Suprapubic skin (tissue), 4 donors: Measurements from ENCODE around the gene ZCCHC8. TPM values are rescaled to one million over a fixed set of nuclear protein-coding genes. Genes with fewer than 3 reads are reported as not detected.
"Not testable (repeated sequence)": the region's sequence is repeated elsewhere in the genome, so short reads cannot be mapped to it uniquely, and the experiment has no call there.

Source experiments
- DNase-seq, 2 donors: peaks; one replicate each; pipeline ENCODE4 v3.0.0-alpha.2; 2019; ENCODE audit warnings: low spot score in 2 of 2
- H3K27ac ChIP-seq: fragments of 200-600 bp; sonication (generic); one replicate; pipeline ENCODE4 v1.5.1; 2019
- H3K27me3 ChIP-seq: fragments of 200-600 bp; sonication (generic); one replicate; pipeline ENCODE4 v1.5.1; 2019
- H3K36me3 ChIP-seq: fragments of 200-600 bp; sonication (generic); one replicate; pipeline ENCODE4 v1.5.1; 2019
- H3K4me1 ChIP-seq: fragments of 200-600 bp; sonication (generic); one replicate; pipeline ENCODE4 v1.5.1; 2019
- H3K4me3 ChIP-seq: fragments of 200-600 bp; sonication (generic); one replicate; pipeline ENCODE4 v1.5.1; 2019; ENCODE audit warnings: mild to moderate bottlenecking
- H3K9me3 ChIP-seq: fragments of 200-600 bp; sonication (generic); one replicate; pipeline ENCODE4 v1.5.1; 2019
- CTCF ChIP-seq, 2 donors: fragments of 200-600 bp in 1 of 2; fragments of 450-650 bp in 1 of 2; sonication (generic) in 1 of 2; IDR thresholded peaks; one replicate each; pipeline ENCODE4 v1.5.1; 2016 to 2019; ENCODE audit warnings: antibody characterized with exemption in 2 of 2, mild to moderate bottlenecking in 1 of 2, moderate library complexity in 1 of 2
- EP300 ChIP-seq: sonication (generic); formaldehyde crosslinking; IDR thresholded peaks from one replicate; pipeline ENCODE4 v1.6.1; 2017; ENCODE audit warnings: antibody characterized with exemption
- POLR2A ChIP-seq, 2 donors: fragments of 450-650 bp; IDR thresholded peaks; one replicate each; pipeline ENCODE4 v1.6.1; 2017; ENCODE audit warnings: antibody characterized with exemption in 2 of 2, mild to moderate bottlenecking in 2 of 2, moderate library complexity in 2 of 2
- POLR2AphosphoS5 ChIP-seq, 3 donors: sonication (generic); formaldehyde crosslinking; IDR thresholded peaks; one replicate each; pipeline ENCODE4 v1.6.1; 2017; ENCODE audit warnings: antibody characterized with exemption in 3 of 3
- WGBS: methylation state at CpG from one replicate; pipeline ENCODE4 v1.1.5; 2018; 5-methylcytosine and 5-hydroxymethylcytosine counted together
- total RNA-seq, 4 donors: library from RNA; depleted of rRNA; stranded (reverse); fragments of >200 nt; gene quantifications; one replicate each; pipeline ENCODE4 v1.1.0, GENCODE V29; 2016

ZCCHC8 gene
- total RNA-seq, 4 donors from 2014 or later: 21.5 to 49.7 (median 30.2) TPM

GRCh38 chr12:122503783-122504590, 3.3 kb upstream of the ZCCHC8 start:
- Histone ChIP-seq H3K27me3 (no peaks in the 10 kb centered on the region), H3K9me3 (no peaks in the 10 kb centered on the region), H3K4me3 (no peak overlapping the region), H3K27ac (no peak overlapping the region), H3K36me3 (peaks cover 60% of the 10 kb centered on the region), H3K4me1 (peaks cover 13% of the 10 kb centered on the region)
- DNase-seq: no peak
- TF ChIP-seq POLR2A (IDR thresholded peaks at IDR 0.05): no peak
- TF ChIP-seq CTCF (IDR thresholded peaks at IDR 0.05): no peak
- 78% methylated on average over 6 of the region's 6 CpGs for WGBS

- WGBS: 84% methylated on average over 3 of the region's 3 CpGs
- H3K27me3 ChIP-seq: no peaks in the 10 kb centered on the region
- H3K36me3 ChIP-seq: peaks cover 52% of the 10 kb centered on the region
- TF ChIP-seq POLR2AphosphoS5 (IDR thresholded peaks at IDR 0.05): no peak
- no peak for TF ChIP-seq CTCF (IDR thresholded peaks at IDR 0.05)
- TF ChIP-seq POLR2A (IDR thresholded peaks at IDR 0.05): no peak
- no peak for TF ChIP-seq EP300
- no peak overlapping the region for H3K27ac ChIP-seq
- no peaks in the 10 kb centered on the region for H3K9me3 ChIP-seq
- no peak overlapping the region for H3K4me3 ChIP-seq
- H3K4me1 ChIP-seq: peaks cover 18% of the 10 kb centered on the region
- no peak for DNase-seq
Measured at GRCh38 chr12:122503147-122503751, 2.5 kb upstream of the ZCCHC8 start.

GRCh38 chr12:122501489-122501989, 807 bp upstream of the ZCCHC8 start:
- 75% methylated on average over 9 of the region's 9 CpGs for WGBS
- Histone ChIP-seq H3K4me1 (peaks cover 28% of the 10 kb centered on the region), H3K27me3 (no peaks in the 10 kb centered on the region), H3K9me3 (no peaks in the 10 kb centered on the region), H3K4me3 (peak overlapping the region; percentile 63), H3K27ac (peak overlapping the region; percentile 95), H3K36me3 (peaks cover 46% of the 10 kb centered on the region)
- no peak for TF ChIP-seq POLR2A (IDR thresholded peaks at IDR 0.05)
- no peak for TF ChIP-seq EP300
- TF ChIP-seq POLR2AphosphoS5 (IDR thresholded peaks at IDR 0.05): no peak
- no peak for TF ChIP-seq CTCF (IDR thresholded peaks at IDR 0.05)
- no peak for DNase-seq

GRCh38 chr12:122499991-122500684, 594 bp downstream of the ZCCHC8 start:
- TF ChIP-seq POLR2AphosphoS5 (IDR thresholded peaks at IDR 0.05): no peak
- no peak for TF ChIP-seq EP300
- TF ChIP-seq CTCF (IDR thresholded peaks at IDR 0.05): no peak
- TF ChIP-seq POLR2A (IDR thresholded peaks at IDR 0.05): no peak
- Histone ChIP-seq H3K27me3 (no peaks in the 10 kb centered on the region), H3K4me1 (peaks cover 28% of the 10 kb centered on the region), H3K4me3 (peak overlapping the region; percentile 63), H3K27ac (peak overlapping the region; percentile 95), H3K9me3 (no peaks in the 10 kb centered on the region), H3K36me3 (peaks cover 32% of the 10 kb centered on the region)
- WGBS: under 1% methylated on average over 21 of the region's 47 CpGs
- peak in 1 of 2 donors; percentile 77 for DNase-seq

GRCh38 chr12:122495258-122495657, 5.5 kb downstream of the ZCCHC8 start:
- no peaks in the 10 kb centered on the region for H3K27me3 ChIP-seq
- WGBS: 78% methylated on average over 7 of the region's 7 CpGs
- H3K27ac ChIP-seq: no peak overlapping the region
- H3K36me3 ChIP-seq: peaks cover 35% of the 10 kb centered on the region
- no peaks in the 10 kb centered on the region for H3K9me3 ChIP-seq
- H3K4me1 ChIP-seq: peaks cover 22% of the 10 kb centered on the region
- TF ChIP-seq CTCF (IDR thresholded peaks at IDR 0.05) (no peak), POLR2AphosphoS5 (IDR thresholded peaks at IDR 0.05) (no peak), POLR2A (IDR thresholded peaks at IDR 0.05) (no peak), EP300 (no peak)
- DNase-seq: no peak
- H3K4me3 ChIP-seq: no peak overlapping the region

- not testable (repeated sequence) for H3K9me3 ChIP-seq, H3K4me1 ChIP-seq, H3K27ac ChIP-seq, H3K27me3 ChIP-seq, DNase-seq, H3K4me3 ChIP-seq
- peaks cover 56% of the 10 kb centered on the region for H3K36me3 ChIP-seq
- 96% methylated on average over 6 of the region's 6 CpGs for WGBS
Measured at GRCh38 chr12:122493222-122493621, 7.5 kb downstream of the ZCCHC8 start.
